Subcutaneous abdominal adipose tissue (tissue), 5 donors: Measurements from ENCODE around the gene XPO4.
"Not testable (repeated sequence)": the region's sequence is repeated elsewhere in the genome, so short reads cannot be mapped to it uniquely, and the experiment has no call there.

Source experiments
- H3K27ac ChIP-seq: one replicate; pipeline ENCODE4 v1.7.0; 2013; ENCODE audit warnings: low read depth, mild to moderate bottlenecking, inconsistent platforms, low read length, moderate library complexity
- H3K27me3 ChIP-seq, 5 donors: one replicate each; pipeline ENCODE4 v1.7.0; 2013; ENCODE audit warnings: low read length in 5 of 5, inconsistent platforms in 1 of 5; ENCODE audit not compliant: control insufficient read depth in 5 of 5, insufficient read depth in 4 of 5
- H3K36me3 ChIP-seq, 5 donors: one replicate each; pipeline ENCODE4 v1.7.0; 2013; ENCODE audit warnings: low read length in 5 of 5; ENCODE audit not compliant: control insufficient read depth in 5 of 5, insufficient read depth in 5 of 5
- H3K4me1 ChIP-seq, 5 donors: one replicate each; pipeline ENCODE4 v1.7.0; 2013; ENCODE audit warnings: low read length in 5 of 5, mild to moderate bottlenecking in 3 of 5, moderate library complexity in 1 of 5; ENCODE audit not compliant: control insufficient read depth in 5 of 5, insufficient read depth in 5 of 5
- H3K4me3 ChIP-seq, 5 donors: one replicate each; pipeline ENCODE4 v1.7.0; 2013; ENCODE audit warnings: low read length in 5 of 5, low read depth in 1 of 5
- H3K9ac ChIP-seq, 5 donors: one replicate each; pipeline ENCODE4 v1.7.0; 2013; ENCODE audit warnings: low read length in 5 of 5, mild to moderate bottlenecking in 4 of 5, moderate library complexity in 3 of 5
- H3K9me3 ChIP-seq, 5 donors: one replicate each; pipeline ENCODE4 v1.7.0; 2013; ENCODE audit warnings: low read length in 5 of 5; ENCODE audit not compliant: control insufficient read depth in 5 of 5
- donor health status: healthy.
- donor health status: healthy.
- donor health status: healthy.
- donor health status: healthy.
- donor health status: healthy.

The XPO4 gene

DNA sequence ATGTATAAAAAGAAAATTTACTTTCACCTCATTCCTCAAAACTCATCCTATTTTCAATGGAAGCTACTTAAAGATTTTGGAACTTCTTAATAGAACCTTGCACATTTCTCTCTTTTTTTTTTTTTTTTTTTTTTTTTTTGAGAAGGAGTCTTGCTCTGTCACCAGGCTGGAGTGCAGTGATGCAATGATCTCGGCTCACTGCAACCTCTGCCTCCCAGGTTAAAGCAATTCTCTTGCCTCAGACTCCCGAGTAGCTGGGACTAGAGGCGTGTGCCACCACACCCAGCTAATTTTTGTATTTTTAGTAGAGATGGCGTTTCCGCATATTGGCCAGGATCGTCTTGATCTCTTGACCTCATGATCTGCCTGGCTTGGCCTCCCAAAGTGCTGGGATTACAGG is 40.9 kb downstream of the XPO4 start:
- H3K27ac ChIP-seq, H3K9ac ChIP-seq: not testable (repeated sequence)

DNA sequence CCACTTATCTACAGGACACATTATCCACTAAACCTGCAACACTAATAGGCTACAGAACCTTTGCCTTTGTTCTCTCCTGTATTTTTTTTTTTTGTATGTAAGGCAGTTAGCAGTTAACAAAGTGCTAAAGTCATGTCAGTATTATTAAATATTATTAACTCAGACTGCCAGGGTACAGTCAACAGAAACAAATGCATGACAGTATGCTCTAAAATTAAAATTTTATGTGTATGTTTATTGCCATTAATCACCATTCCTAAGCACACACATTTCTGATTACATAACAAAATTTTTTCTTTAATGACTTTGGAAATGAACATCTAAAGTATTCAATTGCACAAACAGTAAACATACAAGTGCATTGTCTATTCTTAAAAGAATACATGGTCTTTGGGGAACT is 41.7 kb downstream of the XPO4 start:
- Histone ChIP-seq H3K9ac (no peak overlapping the region), H3K4me1 (peaks cover 0 to 3% (median 0%) of the 10 kb centered on the region in 5 donors), H3K9me3 (no peaks in the 10 kb centered on the region), H3K27me3 (no peaks in the 10 kb centered on the region), H3K36me3 (peaks cover 0 to 15% (median 12%) of the 10 kb centered on the region in 5 donors), H3K4me3 (no peak overlapping the region), H3K27ac (no peak overlapping the region)

More for the DNA sequence above, 40.9 kb downstream of the XPO4 start:
- not testable (repeated sequence) for H3K4me1 ChIP-seq, H3K9me3 ChIP-seq, H3K27me3 ChIP-seq, H3K4me3 ChIP-seq
- peaks cover 0 to 18% (median 13%) of the 10 kb centered on the region in 5 donors for H3K36me3 ChIP-seq

DNA sequence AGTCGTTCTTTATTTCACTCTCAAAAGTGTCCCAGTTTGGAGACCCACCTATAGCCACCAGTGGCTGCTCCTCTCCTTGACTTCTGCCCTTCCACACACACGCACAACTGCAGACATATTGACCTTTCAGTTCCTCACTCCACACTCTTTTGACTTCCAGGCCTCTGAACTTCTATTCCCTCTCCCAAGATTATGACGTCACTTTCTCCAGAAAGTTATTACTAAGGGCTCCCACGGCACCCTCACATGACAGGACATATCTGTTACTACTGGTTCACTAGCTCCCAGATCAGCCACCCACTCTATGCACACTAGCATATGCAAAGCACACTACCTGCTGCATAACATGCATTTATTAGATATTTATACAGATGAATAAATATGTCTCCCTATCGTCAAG is 45.9 kb downstream of the XPO4 start:
- Histone ChIP-seq H3K36me3 (peaks cover 2 to 16% (median 13%) of the 10 kb centered on the region in 5 donors), H3K9ac (no peak overlapping the region), H3K4me3 (no peak overlapping the region), H3K4me1 (no peaks in the 10 kb centered on the region), H3K27ac (no peak overlapping the region), H3K27me3 (no peaks in the 10 kb centered on the region), H3K9me3 (no peaks in the 10 kb centered on the region)

DNA sequence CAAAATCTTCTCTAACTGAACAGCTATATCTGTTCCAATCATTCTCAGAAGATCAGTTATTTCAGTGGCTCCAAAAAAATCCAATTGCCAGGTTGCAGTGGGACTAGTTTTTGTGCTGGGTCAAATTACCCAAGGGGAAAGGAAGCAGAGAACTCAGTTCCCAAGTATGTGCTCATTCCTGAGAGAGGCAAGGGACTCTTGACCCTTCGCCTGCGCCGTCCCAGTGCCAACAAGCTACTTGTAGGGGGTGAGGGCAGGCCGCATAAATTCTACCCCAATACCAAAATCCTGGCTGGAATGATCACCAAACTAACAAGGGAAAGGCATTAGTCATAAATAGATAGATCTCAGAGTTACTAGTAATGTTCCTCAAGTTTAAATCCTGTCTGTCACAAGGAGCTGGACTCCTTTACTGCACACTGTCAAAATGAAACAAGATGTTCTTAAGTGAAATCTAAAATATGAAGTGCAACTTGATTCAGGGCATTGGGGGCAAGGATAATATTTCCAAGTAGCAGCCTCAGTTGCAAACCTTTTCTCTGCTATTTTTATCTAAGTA is 50.6 kb downstream of the XPO4 start:
- H3K36me3 ChIP-seq = peaks cover 2 to 10% (median 5%) of the 10 kb centered on the region in 5 donors
- no peaks in the 10 kb centered on the region for H3K27me3 ChIP-seq
- no peak overlapping the region for H3K27ac ChIP-seq
- H3K4me3 ChIP-seq = no peak overlapping the region
- H3K4me1 ChIP-seq = peaks cover 0 to 5% (median 3%) of the 10 kb centered on the region in 5 donors
- H3K9ac ChIP-seq = no peak overlapping the region
- H3K9me3 ChIP-seq = no peaks in the 10 kb centered on the region

DNA sequence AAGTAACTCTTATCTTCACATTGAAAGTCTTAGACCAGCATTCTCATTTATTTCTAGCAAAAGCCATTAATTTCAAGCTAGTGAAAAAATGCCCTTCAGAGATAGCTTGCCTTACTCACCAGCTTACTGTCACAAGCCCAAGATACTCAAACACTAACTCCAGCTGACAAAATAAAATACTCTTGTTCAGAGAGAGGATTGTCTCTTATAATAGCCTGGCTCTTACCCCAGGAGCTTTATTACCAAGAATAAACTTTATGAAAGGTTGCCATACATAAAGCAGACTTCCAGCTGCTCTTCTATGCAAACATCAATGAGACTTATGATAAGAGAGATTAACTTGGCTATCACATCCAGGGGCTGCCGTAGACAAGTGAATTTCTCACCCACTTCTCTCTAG is 53.6 kb downstream of the XPO4 start:
- Histone ChIP-seq H3K27ac (no peak overlapping the region), H3K27me3 (no peaks in the 10 kb centered on the region), H3K4me3 (no peak overlapping the region), H3K9ac (no peak overlapping the region), H3K4me1 (peaks cover 0 to 5% (median 3%) of the 10 kb centered on the region in 5 donors), H3K36me3 (peaks cover 0 to 4% (median under 1%) of the 10 kb centered on the region in 5 donors), H3K9me3 (no peaks in the 10 kb centered on the region)

DNA sequence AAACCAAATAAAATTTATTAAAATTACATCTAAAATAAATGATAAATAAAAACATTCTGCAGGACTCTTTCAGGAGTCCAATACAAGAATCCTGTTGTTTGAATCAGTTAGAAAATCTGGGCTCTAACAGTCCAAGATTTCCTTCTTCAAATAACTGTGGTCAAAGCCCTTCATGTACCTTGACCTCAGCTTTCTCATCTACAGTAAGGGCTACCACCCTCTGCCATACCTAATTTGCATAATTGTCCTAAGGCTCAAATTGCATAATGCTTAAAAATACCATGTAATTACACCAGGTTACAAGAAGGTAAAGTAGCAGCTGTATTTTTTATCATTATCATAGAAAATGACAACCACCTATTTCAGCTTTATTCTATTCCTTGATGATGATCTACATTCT is 54.3 kb downstream of the XPO4 start:
- peaks cover 0 to 3% (median 0%) of the 10 kb centered on the region in 5 donors for H3K36me3 ChIP-seq
- H3K4me1 ChIP-seq = peaks cover 0 to 6% (median 3%) of the 10 kb centered on the region in 5 donors
- no peaks in the 10 kb centered on the region for H3K27me3 ChIP-seq
- no peak overlapping the region for H3K4me3 ChIP-seq
- no peaks in the 10 kb centered on the region for H3K9me3 ChIP-seq
- no peak overlapping the region for H3K9ac ChIP-seq
- H3K27ac ChIP-seq = no peak overlapping the region

DNA sequence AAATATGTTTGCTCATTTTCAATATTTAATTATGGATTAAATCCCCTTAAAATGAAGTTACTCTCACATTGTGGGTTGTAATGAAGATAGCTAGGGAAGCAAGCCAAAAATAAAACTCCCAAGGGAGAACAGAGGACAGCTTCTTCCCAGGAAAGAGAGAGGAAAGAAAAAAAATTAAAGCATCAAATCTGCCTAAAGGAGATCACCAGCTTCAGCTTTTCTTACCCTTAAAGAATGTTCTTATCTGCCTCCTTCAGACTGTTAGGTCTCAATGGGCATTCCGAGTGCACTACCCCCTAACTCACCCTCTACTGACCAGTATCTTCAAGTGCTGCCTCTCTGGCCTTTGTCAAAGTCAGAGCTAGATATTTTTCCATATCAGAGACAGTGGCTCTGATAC is 55.2 kb downstream of the XPO4 start:
- Histone ChIP-seq H3K36me3 (peaks cover 0 to 5% (median 0%) of the 10 kb centered on the region in 5 donors), H3K27ac (no peak overlapping the region), H3K4me1 (peaks cover 0 to 8% (median 3%) of the 10 kb centered on the region in 5 donors), H3K9ac (no peak overlapping the region), H3K27me3 (no peaks in the 10 kb centered on the region), H3K4me3 (no peak overlapping the region), H3K9me3 (no peaks in the 10 kb centered on the region)

DNA sequence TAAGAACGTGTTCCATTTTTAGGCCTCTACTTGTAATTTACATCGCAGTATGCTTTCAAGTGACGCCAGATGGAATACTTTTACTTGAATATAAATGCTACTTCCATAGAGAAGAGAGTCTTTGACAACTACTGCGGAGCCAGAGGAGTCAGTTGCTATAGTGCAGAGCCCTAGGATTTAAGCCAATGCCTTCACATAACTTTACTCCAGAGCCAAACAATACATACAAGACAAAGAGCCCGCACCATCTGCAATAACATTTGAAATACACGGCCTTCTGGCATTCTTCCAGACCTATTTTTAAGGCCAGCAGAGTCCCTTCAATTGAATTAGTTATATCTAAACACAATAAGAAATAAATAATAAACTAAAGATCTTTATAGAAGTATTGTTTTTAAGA is 59.4 kb downstream of the XPO4 start:
- H3K27ac ChIP-seq = no peak overlapping the region
- peaks cover 7 to 18% (median 17%) of the 10 kb centered on the region in 5 donors for H3K36me3 ChIP-seq

DNA sequence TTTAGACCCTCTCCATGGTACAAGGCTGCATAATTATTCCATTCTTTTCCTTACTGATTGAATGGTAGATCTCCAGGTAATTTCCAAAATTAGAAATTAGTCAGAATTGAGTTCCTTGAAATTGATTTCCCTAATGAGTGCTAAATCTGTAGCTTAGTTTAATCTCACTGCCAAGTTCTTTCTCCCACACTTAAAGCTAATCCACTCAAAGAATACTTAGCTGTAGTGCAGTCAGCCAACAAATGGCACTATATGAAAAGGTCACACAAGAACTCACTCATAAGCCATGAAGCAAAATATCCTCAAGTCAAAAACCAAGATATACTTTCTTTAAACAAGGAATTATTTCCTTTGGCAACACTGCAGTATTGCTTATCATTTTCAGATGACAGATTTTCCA is 62.0 kb downstream of the XPO4 start:
- H3K27me3 ChIP-seq = no peaks in the 10 kb centered on the region
- H3K4me1 ChIP-seq = peaks cover 0 to 3% (median 0%) of the 10 kb centered on the region in 5 donors
- H3K36me3 ChIP-seq = peaks cover 15 to 33% (median 27%) of the 10 kb centered on the region in 5 donors
- no peak overlapping the region for H3K9ac ChIP-seq
- no peak overlapping the region for H3K4me3 ChIP-seq
- no peaks in the 10 kb centered on the region for H3K9me3 ChIP-seq
- no peak overlapping the region for H3K27ac ChIP-seq

More for the DNA sequence above, 59.4 kb downstream of the XPO4 start:
- peaks cover 0 to 8% (median 3%) of the 10 kb centered on the region in 5 donors for H3K4me1 ChIP-seq
- no peak overlapping the region for H3K9ac ChIP-seq
- no peaks in the 10 kb centered on the region for H3K27me3 ChIP-seq
- H3K4me3 ChIP-seq = no peak overlapping the region
- H3K9me3 ChIP-seq = no peaks in the 10 kb centered on the region

DNA sequence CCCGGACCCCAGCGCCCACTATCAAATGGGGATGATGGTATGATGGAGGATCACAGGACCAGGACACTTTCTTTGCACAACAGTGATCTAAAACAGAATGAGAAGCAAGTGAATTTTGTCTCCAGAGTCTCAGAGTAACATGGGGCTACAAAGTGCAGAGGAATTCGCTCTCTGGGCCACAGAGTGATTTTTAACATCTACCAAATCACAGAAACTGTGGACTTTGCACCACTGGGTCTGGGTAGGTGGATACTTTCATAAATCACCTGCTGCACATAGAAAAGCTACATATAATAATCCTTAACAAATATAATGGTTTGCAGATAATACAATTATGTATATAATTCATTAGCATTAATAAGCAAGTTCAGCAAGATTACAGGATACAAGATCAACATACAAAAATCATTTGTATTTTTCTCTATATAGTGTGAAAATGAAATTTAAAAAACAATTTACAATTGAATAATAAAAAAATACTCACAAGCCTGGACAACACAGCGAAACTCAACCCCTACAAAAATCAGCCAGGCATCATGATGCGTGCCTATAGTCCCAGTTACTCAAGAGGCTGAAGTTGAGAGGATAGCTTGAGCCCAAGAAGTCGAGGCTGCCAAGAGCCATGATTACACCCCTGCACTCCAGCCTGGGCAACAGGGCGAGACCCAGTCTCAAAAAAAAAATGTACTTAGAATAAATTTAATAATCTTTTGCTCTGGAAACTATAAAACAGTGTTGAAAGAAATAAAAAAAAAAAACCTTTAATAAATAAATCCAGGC is 68.5 kb downstream of the XPO4 start:
- Histone ChIP-seq H3K4me1 (no peaks in the 10 kb centered on the region), H3K9ac (no peak overlapping the region), H3K27ac (no peak overlapping the region), H3K36me3 (peaks cover 14 to 33% (median 17%) of the 10 kb centered on the region in 5 donors), H3K9me3 (no peaks in the 10 kb centered on the region), H3K27me3 (no peaks in the 10 kb centered on the region), H3K4me3 (no peak overlapping the region)
